IPS DF 4.7 (cell line): Measurements from ENCODE around the gene MBP.
"Not testable (repeated sequence)": the region's sequence is repeated elsewhere in the genome, so short reads cannot be mapped to it uniquely, and the experiment has no call there.

Experiments used
- DNase-seq: peaks from one replicate; pipeline ENCODE4 v3.0.0-alpha.2; 2013; ENCODE audit warnings: low spot score; ENCODE audit errors: extremely low read depth

MBP gene

DNA sequence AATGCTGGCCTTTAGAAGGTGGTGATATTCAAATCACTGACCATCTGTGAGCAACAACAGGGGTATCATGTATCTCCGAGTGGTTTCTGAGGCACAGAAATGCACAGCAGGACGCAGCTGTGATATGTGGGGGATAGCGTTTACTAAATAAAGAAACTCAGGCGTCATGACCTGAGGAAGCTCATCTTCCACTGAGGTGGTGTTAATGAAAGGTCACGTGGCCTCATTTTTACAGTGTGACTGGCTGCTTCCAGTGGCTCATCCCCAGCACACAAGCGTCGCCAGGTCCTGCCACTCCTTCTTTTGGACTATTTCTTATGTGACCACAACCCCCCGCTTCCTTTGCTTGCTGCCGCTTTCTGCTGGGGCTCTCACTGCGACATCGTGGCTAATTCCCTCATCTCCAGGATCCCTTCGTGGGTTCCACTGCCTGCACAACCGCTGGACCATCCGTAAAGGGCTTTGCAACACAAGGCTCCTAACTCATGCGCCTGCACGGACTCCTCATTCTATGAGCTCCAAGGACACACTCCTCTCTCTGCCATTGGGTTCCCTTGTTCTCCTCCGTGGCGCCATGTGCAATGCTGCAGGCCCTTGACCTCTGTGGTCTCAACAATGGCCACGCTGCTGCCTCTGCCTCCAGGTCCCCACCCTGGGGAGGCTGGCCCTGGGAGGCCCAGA lies 109.3 kb downstream of the MBP start:
- DNase-seq: no peak

DNA sequence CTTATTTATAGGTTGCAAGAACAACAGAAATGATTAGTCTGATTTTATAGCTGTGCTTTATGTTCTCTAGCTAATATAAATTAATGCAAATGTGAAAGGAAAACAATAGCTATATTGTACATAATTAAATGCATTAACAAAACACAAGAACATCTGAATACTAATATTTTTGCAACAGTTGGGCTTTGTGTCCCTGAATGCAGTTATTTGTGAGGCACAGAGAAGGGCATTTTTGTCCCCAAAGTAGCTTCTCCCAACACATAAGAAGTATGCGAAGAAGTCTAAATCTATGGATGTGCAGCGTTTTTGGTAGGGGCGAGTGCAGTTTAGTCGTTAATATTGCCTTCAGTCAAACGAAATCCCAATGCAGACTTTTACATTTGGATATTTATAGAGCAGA lies 110.0 kb downstream of the MBP start:
- DNase-seq: no peak

DNA sequence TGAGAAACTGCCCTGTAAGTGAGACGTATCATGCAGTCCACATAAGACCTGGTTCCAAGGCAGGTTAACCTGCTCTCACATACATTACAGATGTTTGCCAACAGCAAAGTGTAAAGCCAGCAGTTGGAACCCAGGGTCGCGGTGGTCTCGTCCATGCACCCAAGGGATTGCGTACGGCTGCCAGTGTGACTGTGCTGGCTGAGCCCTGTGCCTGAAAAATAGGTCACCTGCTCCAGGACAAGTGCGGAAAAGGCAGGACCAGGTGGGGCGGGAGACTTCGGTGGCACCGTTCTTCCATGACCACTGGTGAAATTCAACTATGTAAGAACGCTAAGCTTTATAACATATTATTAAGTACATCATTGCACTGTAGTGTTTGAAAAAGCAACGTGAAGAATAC lies 110.5 kb downstream of the MBP start:
- DNase-seq: no peak

DNA sequence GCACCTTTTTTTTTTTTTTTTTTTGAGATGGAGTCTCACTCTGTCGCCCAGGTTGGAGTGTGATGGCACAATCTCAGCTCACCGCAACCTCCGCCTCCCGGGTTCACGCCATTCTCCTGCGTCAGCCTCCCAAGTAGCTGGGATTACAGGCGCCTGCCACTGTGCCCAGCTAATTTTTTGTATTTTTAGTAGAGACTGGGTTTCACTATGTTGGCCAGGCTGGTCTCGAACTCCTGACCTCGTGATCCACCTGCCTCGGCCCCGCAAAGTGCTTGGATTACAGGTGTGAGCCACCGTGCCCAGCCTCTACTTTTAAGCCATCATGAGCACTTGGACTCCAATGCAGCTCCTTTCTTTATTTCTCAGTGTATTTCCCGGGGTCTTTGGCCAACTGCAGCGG lies 111.1 kb downstream of the MBP start:
- not testable (repeated sequence) for DNase-seq

DNA sequence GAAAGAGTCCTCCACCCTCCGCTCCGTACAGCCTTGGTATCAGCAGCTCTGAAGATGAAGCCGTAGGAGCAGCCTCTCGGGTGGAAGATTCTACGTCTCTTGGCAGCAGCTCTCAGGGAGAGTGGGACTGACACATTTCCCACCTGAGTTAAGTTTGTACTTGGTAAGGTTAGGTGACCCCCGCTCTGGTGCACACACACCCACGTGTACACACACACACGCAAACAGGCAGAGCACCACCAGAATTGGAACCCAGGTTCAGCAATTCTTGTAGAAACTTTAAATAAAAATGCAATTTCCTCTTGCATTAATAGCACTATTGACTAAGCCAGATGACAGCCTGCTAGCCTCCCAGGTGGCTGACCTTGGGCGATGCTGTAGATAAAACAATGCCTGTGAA lies 111.5 kb downstream of the MBP start:
- no peak for DNase-seq

DNA sequence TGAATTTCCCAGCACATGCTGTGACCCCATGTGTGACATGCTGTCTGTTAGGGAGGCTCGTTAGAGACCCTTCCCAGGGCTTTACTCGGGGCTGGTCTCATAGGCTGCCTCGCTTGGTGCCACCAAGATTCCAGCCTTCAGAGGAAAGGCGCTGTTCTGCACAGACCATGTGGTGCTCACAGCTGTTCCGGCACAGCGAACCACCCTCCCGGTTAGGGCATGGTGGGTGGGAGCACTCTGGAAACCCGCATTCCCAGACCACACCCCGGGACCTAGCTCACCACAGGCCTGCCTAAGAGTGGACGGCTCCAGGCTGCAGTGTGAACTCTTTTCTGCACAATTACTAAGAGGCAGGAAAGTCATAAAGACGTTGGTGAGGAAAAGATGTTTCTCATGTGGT lies 112.0 kb downstream of the MBP start:
- no peak for DNase-seq

DNA sequence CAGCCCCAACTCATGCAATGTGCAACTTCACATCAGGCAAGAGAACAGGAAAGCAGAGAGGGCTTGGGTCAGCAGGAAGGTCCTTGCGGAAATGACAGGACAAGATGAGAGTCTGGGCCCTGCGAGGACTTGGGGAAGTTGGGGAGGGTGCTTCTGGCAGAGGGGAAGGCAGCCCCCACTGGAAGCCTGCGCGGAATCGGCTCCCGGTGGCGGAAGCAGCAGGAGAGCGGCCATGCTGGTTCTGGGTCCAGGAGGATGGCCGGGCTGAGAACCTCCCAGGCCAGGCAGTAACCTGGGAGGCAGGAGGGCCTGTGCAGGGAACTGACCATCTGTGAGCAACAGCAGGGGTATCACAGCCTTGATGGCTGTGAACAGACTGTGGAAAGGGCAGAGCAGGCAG lies 112.9 kb downstream of the MBP start:
- DNase-seq: no peak

DNA sequence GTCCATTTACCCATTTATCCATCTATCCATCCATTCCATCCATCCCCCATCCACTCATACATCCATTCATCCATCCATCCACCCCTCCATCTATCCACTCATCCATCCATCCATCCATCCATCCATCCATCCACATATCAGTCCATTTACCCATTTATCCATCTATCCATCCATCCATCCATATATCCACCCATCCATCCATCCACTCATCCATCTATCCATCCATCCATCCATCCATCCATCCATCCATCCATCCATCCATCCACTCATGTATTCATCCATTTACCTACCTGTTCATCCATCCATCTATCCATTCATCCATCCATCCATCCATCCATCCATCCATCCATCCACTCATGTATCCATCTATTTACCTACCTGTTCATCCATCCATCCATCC lies 113.9 kb downstream of the MBP start:
- DNase-seq: not testable (repeated sequence)

DNA sequence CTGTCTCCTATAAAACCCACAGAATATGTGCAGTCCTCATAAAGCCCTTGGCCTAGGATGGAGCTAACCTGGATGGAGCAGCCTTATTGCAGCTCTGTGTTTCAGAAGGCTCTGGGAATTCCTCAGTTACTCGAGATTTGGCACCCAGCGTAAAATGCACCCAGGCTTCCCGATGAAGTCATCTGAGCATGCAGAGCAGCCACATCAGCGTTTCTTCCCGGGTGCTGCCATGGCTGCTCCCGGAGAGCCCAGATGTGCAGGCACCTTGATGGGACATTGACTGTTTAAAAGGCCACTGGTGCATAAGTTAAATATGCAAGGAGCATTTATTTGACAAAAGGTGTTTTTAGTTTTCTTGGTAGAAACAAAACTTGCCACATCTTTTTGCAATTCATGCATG lies 115.2 kb downstream of the MBP start:
- no peak for DNase-seq

DNA sequence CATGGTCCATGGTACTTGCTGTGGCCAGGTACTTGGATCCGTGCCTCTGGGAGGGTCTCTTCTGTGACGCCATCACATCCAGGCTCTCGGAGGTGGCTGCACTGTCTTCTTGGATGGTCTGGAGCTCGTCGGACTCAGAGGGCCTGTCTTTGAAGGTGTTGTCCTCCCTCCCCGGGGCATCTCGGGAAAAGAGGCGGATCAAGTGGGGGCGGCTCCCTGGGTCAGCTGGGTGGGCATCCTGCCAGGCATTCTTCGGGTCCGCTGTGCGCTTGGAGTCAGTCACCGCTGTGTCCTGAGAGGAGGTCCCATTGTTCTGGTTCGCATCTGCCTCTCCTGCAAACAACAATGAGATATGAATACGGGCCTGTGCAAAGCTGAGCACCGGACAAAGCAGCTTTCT lies 115.6 kb downstream of the MBP start:
- no peak for DNase-seq

DNA sequence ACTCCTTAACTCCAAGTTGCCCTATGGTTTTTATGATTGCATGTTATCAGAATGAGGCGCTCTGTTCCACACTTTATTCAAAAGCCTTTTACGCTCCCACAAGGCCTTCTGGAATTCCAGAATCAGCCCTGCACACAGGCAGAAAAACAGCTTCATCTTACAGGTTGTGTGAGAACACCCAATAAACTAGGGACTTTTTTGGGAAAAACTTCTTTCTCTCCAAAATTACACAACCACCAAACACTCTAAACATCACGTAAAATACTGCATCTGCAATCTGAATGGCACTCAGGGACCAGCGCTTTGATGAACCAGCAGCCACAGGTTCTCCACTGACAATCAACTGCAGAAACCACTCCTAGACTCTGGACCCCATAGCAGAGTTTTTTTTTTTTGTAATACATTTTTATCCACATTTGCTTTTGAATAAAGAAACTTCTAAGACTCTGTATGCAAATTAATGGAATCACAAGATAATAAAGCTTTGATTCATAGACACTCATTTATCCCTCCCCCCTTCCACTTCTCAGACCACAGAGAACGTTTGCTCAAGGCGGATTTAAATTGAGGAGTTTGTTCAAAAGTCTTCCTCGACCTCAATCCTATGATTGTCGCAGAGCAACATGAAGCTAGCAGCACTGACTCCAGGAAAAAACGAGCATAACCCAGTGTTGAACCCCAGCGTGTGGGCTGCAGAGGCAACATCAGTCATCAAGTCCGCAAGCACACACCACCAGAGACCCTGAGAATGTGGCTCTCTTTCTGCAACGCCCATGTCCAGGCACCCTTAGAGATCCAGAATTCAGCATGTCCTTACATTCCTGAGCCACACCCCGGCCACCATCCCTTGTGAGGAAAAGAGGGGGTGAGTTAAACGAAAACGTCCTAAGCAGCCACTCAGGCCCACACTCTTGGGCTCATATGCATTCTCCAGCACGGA lies 116.5 kb downstream of the MBP start:
- DNase-seq: no peak

DNA sequence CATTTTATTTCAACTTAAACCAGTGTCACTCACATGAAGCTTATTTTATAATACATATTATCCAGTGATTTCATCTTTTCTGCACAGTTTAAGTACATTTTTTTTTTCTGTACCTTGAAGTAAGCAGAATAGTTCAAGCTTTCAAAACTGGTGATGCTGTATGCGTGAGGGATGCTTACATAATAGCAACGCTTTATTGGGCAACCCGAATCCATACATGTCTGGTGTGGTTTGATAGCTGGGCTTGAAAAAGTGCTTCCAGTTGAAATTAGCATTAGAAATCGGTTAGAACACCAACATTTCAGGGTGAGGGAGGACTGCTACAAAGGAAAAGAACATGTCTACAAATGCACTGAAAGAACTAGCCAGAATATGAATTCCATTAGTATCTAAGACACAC lies 117.4 kb downstream of the MBP start:
- DNase-seq: no peak

DNA sequence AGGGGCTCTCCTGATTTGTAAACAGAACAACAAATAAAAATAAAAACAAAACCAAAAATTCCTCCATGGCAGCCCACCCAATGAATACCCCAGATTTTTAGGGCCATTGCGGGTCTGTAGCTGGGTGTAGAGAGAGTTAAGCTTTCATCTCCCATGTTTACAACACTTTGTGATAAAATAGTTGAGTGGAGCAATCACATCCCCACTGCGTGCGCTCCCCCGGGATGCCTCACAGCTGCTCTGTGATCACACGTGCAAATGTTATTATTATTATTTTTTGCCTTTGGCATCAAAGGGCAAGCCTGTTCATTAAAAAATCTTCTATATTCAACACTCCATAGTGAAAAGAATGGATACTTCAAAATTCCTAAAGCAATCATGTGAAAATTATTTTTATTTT lies 118.0 kb downstream of the MBP start:
- no peak for DNase-seq

DNA sequence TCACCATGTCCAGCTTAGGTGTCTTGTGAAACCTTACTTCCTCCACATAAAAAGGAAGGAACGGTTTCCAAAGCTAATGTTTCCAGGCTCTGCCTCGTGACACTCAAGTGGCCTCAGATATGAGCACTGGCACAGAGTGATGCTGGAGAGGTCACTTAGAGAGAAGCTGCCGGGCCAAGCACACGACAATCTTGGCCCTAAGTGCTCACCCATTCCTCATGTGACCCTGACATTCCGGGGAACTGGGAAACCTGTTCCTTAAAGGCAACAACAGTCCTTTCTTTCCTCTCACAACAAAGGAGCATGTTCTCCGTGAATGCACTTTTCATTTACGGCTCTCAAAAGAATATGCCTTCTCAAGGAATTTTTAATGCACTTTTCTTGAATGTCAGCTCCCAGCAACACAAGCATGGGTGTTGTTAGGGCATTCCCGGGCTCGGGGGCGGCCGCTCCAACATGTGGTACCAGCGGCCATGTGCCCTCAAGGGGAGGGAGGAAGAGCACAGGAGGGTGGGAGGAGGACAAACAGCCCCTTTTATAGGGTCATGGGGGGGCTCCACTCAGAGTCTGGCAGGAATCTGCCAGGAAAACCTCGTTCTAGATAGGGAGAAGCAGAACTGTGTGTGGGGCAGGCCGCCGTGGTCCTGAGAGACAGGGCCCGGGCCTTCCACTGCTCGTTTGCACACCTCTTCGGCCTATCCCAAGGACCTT lies 118.6 kb downstream of the MBP start:
- no peak for DNase-seq

DNA sequence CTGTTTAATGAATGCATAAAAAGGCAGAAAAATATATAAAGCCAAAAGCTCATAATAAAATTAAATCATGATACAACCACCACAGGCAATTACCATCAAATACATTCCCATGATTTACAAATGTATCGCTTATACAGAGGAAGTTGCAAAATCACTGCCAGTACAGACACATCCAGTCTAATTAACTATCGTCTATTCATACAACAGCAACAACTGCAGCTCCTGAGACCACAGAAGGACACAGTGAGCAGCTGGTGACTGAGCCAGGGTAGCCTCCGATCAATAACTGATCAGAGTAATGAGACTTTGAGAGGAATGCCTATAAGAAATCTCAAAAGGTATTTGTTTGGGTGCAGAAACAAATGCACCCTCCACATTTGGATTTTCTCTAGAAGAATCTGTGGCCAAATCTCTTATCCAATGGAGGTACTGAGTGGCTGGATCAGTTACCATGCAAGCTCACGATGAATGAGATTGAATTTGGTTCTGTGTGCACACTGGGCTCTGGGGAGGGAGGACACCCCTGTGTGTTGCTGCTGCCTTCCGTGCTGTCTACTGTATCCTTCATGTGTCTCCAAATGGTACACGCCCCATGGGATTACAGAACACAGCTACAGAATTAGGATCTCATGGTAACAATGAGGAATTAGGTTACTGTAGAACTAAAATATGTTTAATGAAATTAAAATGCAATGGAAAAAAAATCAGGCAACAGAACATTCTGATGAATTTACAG lies 119.6 kb downstream of the MBP start:
- no peak for DNase-seq

DNA sequence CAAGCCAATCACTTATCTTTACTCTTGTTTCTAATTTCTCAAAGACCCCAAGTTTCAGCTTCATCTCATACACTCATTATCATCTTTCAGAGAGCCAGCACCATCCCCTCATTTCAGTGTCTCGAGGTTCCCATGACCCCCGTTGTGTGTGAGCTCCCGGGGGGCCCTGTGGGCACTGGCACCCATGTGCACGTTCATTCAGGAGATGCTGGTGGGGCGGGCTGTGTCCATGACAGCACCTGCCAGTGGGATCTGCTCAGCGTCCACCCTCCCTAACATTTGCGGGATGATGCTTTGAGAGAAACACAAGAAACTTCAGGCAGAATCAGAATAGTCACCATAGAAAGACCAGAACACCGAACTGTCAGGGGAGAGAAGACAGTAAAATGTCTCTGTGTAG lies 120.5 kb downstream of the MBP start:
- no peak for DNase-seq

DNA sequence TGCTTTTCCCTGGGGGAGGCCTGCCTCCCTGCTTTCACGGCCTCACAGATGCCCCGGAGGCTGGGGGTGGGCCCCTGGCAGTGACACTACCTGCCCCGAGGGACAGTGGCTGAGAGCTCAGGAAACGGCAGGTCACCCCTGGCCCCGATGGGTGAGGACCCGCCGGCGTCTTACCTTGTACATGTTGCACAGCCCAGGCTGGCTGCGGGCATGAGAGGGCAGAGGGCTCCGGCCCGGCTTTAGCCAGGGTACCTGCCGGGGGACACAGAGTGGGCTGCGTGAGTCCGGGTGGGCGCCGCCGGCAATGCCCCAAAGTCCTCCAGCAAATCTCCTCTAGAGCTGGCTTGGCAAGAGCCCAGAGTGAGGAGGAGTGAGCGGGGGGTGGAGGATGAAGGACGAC lies 122.9 kb downstream of the MBP start:
- DNase-seq: no peak

DNA sequence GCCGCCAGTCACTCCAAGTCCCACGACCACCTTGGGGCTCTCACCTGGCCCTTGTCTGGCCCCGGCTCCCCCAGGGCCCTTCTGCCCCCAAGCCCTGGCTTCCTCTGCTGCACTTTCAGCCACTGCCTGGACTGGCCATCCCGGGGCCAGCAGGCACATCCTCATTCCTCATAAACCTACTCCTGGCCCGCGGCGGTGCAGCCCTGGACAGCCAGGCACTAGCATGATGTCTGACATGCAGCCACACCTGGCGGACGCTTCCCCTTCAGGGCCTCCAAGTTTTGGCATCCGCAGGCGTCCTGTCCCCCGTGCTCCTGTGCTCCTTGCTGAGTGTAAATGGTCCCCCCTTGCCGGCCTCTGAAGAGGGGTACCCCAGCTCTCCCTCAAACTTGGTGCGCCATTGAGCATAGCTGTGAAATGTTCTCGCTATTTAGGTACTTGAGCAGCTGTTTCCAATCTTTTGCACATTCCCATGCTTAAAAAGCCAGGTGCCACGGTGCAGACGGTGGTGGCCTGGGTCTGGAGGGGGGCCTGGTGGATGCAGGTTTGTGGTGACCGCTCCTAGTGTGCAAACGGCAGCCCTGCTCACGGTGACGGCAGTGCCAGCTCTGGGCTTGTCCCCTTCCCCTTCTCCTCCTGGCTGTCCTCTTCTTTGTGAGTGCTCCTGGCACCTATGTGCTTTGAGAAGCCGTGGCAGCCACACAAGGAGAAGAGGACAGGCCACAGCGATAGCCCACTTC lies 123.8 kb downstream of the MBP start:
- no peak for DNase-seq

DNA sequence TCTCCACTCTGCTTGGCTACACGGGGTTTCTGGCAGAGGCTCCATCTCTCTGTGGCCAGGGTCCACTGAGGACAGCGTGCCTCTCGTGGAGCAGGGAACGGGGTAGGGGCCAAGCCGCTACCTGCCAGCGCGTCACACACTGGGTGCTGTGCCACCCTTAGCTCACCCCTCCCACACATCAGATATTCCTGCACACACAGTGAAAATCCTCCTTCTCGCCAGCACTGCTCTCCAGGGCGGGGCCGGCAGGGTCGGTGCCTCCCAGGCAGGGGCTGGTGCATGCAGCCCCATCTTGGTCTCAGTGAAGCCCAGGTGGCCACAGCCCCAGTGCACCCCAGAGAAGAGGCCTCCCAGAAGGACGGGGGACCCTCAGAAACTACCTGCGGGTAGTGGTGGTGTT lies 124.6 kb downstream of the MBP start:
- DNase-seq: no peak

DNA sequence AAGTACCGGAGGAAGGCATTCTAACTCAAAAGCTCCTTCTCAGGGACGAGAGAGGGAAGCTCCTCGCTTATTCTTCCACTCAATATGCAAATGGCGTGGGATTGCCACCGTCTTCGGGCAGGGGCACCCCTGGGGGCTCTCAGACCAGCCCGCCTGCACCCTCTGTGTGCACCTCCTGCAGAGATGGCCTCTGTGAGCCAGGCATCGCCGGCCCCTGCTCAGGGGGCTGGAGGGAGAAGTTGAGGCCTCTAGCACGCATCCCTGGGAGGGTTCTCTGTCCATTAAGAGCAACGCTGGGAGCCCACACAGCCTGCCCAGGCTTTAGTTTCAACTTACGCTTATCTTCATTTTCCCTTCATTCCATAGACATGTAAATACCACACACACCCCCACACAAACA lies 125.3 kb downstream of the MBP start:
- DNase-seq: no peak
